Caco-2 (cell line): ENCODE data around the gene EFNA3. TPM values are rescaled to one million over a fixed set of nuclear protein-coding genes. Genes with fewer than 3 reads are reported as not detected.

Experiments
- BruUV-seq: library from RNA; stranded (reverse); fragments of 400-500 nt; replicated peaks from 2 replicates; lab custom pipeline; 2021; lab: Mats Ljungman, UMichigan
- CTCF ChIA-PET: fragments of 300-600 bp; sonication (Branson Sonifier 250); formaldehyde crosslinking; loops from one replicate; lab custom pipeline; 2022; ENCODE audit warnings: antibody characterized with exemption; lab: Charles Lee
- POLR2A ChIA-PET: fragments of 300-600 bp; sonication (Branson Sonifier 250); formaldehyde crosslinking; loops from one replicate; lab custom pipeline; 2022; ENCODE audit warnings: antibody characterized with exemption; lab: Charles Lee
- DNase-seq, 2 experiments: peaks; one replicate each; pipeline versions ENCODE4 v3.0.0 to v3.0.0-alpha.2; 2020 to 2022
- H3K27me3 ChIP-seq: replicated peaks from 2 replicates; pipeline ENCODE4 v1.6.0; 2011; ENCODE audit warnings: low read length; ENCODE audit not compliant: control insufficient read depth, insufficient read depth
- H3K36me3 ChIP-seq: 2 replicates; pipeline ENCODE4 v1.5.1; 2011; ENCODE audit warnings: low read length; ENCODE audit not compliant: control insufficient read depth, insufficient read depth
- H3K4me1 ChIP-seq: fragments of 250-450 bp; sonication (Bioruptor Pico); 2 replicates; pipeline ENCODE4 v1.5.1; 2020; ENCODE audit warnings: mild to moderate bottlenecking
- H3K4me3 ChIP-seq: 2 replicates; pipeline ENCODE4 v1.5.1; 2011; ENCODE audit warnings: low read depth, mild to moderate bottlenecking, control low read depth, low read length
- H3K9me3 ChIP-seq: fragments of 250-450 bp; sonication (Bioruptor Pico); 2 replicates; pipeline ENCODE4 v1.5.1; 2020; ENCODE audit warnings: mild to moderate bottlenecking, moderate library complexity
- H3K27ac Mint-ChIP-seq: one replicate; pipeline ENCODE4 v1.8.0; 2022; ENCODE audit warnings: mixed read lengths; ENCODE audit not compliant: unreplicated experiment
- H3K27me3 Mint-ChIP-seq: one replicate; pipeline ENCODE4 v1.8.0; 2022; ENCODE audit warnings: mixed read lengths; ENCODE audit not compliant: insufficient read depth, unreplicated experiment
- H3K36me3 Mint-ChIP-seq: one replicate; pipeline ENCODE4 v1.8.0; 2022; ENCODE audit warnings: mild to moderate bottlenecking, mixed read lengths; ENCODE audit not compliant: insufficient read depth, unreplicated experiment
- H3K4me1 Mint-ChIP-seq: one replicate; pipeline ENCODE4 v1.8.0; 2022; ENCODE audit warnings: low read depth, mixed read lengths; ENCODE audit not compliant: unreplicated experiment
- H3K4me3 Mint-ChIP-seq: one replicate; pipeline ENCODE4 v1.8.0; 2022; ENCODE audit warnings: mild to moderate bottlenecking, moderate library complexity, mixed read lengths; ENCODE audit not compliant: unreplicated experiment
- H3K9me3 Mint-ChIP-seq: one replicate; pipeline ENCODE4 v1.8.0; 2022; ENCODE audit warnings: mixed read lengths; ENCODE audit not compliant: unreplicated experiment
- intact Hi-C: fragments of 100-400 bp; cut with micrococcal nuclease; formaldehyde crosslinking; loops from one replicate; pipeline ENCODE4 v1.10.0; 2022; ENCODE audit not compliant: unreplicated experiment
- total RNA-seq: library from RNA; stranded (reverse); gene quantifications from 2 replicates; pipeline ENCODE4 v1.2.3, GENCODE V29; 2022
- TF ChIP-seq, protein P1 (sequence below), 2 experiments: fragments of 200-600 bp in 1 of 2; IDR thresholded peaks; 1 replicate in 1 of 2; 2 replicates in 1 of 2; pipeline versions ENCODE4 v1.5.1 to v1.8.0; 2011 to 2022; ENCODE audit warnings: antibody characterized with exemption in 1 of 2, control low read depth in 1 of 2, inconsistent platforms in 1 of 2, low read depth in 1 of 2, low read length in 1 of 2, mild to moderate bottlenecking in 1 of 2, moderate library complexity in 1 of 2; ENCODE audit not compliant: insufficient read depth in 1 of 2, severe bottlenecking in 1 of 2, unreplicated experiment in 1 of 2

Gene EFNA3
- total RNA-seq, 1 experiment from 2014 or later: 3.5 TPM

DNA sequence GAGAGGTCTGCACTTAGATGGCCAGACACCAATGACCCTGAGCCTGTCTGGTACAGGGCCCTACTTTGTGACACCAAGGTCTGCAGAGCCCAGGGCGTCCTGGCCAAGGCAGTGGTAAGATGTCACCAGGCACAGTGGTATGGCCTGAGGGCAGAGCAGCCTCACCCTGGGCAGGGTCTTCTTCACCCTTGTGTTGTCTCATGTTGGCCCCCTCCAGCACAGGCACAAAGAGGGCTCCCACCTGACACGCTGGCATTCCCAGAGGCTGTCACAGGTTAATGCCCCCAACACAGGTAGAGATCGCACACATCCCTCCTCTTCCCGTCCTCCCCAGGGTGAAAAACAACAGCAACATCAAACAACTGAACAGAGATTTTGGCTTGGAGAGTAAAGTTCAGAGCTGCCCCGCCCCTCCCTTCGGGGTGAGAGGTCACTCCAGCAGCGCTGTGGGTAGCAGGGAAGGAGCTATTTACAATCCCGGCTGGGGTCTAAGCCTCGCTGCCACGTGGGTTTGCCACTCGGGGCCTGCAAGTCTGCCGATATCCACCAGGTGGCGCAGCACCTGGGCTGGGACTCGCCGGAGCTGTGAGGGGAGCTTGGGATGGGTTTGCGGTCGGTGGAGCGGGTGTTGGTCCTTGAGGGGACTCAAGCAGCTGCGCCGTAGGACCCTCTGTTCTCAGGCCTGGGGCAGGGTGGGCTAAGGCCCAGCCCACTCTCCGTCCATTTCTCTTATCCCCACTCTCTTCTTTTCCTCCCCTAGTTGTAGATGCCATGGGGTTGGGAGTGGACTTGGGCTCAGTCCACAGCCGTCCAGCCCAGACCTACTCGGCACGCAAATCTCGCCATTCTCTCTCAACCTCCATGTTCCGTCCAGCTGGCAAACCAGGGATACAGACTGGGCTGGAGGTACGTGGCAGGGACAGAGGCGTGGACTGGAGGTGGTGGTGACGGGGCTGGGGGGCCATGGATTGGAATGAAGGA, 12.7 kb downstream of the EFNA3 start:
- Histone ChIP-seq H3K27me3 (no peaks in the 10 kb centered on the region), H3K9me3 (no peaks in the 10 kb centered on the region), H3K4me3 (no peak overlapping the region), H3K4me1 (peaks cover 8% of the 10 kb centered on the region), H3K36me3 (no peaks in the 10 kb centered on the region)
- DNase-seq: peak; percentile 85 to 91
- H3K4me3 Mint-ChIP-seq: peak overlapping the region; percentile 47
- no peak overlapping the region for H3K27ac Mint-ChIP-seq
- H3K36me3 Mint-ChIP-seq: no peaks in the 10 kb centered on the region
- TF ChIP-seq, protein P1, sequence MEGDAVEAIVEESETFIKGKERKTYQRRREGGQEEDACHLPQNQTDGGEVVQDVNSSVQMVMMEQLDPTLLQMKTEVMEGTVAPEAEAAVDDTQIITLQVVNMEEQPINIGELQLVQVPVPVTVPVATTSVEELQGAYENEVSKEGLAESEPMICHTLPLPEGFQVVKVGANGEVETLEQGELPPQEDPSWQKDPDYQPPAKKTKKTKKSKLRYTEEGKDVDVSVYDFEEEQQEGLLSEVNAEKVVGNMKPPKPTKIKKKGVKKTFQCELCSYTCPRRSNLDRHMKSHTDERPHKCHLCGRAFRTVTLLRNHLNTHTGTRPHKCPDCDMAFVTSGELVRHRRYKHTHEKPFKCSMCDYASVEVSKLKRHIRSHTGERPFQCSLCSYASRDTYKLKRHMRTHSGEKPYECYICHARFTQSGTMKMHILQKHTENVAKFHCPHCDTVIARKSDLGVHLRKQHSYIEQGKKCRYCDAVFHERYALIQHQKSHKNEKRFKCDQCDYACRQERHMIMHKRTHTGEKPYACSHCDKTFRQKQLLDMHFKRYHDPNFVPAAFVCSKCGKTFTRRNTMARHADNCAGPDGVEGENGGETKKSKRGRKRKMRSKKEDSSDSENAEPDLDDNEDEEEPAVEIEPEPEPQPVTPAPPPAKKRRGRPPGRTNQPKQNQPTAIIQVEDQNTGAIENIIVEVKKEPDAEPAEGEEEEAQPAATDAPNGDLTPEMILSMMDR (IDR thresholded peaks at IDR 0.05; ENCODE audit: insufficient read depth in 1 of 2, low read depth in 1 of 2, low read length in 1 of 2, severe bottlenecking in 1 of 2, unreplicated experiment in 1 of 2): peak; percentile 95 to 96
- no TSS peak for BruUV-seq
- ChIA-PET CTCF (interaction anchor here (0.5 to 4.9 kb wide), 28 partner anchors 9 to 155 kb away, joined by 3 to 147 read pairs (median 4); partner anchors contain the start of genes DPM3, EFNA3, KRTCAP2 and PMVK), POLR2A (interaction anchor here (0.6 to 1.2 kb wide), 4 partner anchors 44 to 82 kb away, joined by 3 to 7 read pairs (median 5); partner anchors contain the start of genes KRTCAP2 and SLC50A1)
- H3K9me3 Mint-ChIP-seq: no peaks in the 10 kb centered on the region
- H3K27me3 Mint-ChIP-seq: no peaks in the 10 kb centered on the region
- intact Hi-C loops: no loop called here
- peaks cover 6% of the 10 kb centered on the region for H3K4me1 Mint-ChIP-seq

DNA sequence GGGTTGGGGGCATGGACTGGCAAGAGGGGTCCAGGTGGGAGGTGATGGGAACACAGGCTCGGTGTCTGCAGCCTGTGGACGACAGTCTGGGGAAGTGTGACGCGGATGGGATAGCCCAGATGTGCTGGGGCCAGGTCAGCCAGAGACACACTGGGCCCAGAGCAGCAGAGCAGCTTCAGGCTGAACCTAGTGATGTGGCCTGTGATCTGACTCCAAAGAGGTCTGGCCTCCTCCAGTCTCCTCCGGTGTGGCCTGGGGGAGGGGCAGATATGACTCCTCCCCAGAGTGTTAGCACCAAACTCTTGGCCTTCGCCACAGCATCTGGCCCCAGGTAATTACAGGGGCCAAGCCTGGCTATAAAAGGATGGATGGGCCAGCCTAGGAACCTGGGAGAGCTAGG, 13.5 kb downstream of the EFNA3 start:
- no peaks in the 10 kb centered on the region for H3K27me3 Mint-ChIP-seq
- TF ChIP-seq, protein P1 (IDR thresholded peaks at IDR 0.05; ENCODE audit: insufficient read depth in 1 of 2, low read depth in 1 of 2, low read length in 1 of 2, severe bottlenecking in 1 of 2, unreplicated experiment in 1 of 2): no peak
- POLR2A ChIA-PET: interaction anchor here (0.6 to 1.2 kb wide), 3 partner anchors 75 to 81 kb away, joined by 3 to 7 read pairs (median 6); partner anchors contain the start of gene KRTCAP2

DNA sequence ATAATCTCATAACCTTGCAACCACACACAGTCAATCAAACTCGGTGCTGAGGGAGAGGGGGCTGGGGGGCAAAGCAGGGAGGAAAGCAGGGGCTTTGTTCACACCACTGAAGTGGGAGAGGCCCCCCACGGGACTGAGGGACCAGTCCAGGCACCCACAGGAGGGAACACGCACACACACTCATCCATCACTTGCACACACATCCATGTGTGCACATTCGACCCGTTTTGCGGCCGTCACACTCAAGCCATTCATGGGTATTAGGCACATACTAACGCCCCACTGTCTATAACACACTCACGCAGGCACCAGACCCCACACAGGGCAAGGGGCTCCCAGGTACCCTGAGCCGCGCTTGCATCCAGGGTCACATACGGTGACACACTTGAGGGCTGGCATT, 14.0 kb downstream of the EFNA3 start:
- TF ChIP-seq, protein P1 (IDR thresholded peaks at IDR 0.05; ENCODE audit: insufficient read depth in 1 of 2, low read depth in 1 of 2, low read length in 1 of 2, severe bottlenecking in 1 of 2, unreplicated experiment in 1 of 2): no peak
- Histone ChIP-seq H3K9me3 (no peaks in the 10 kb centered on the region), H3K4me1 (peaks cover 8% of the 10 kb centered on the region), H3K4me3 (no peak overlapping the region), H3K27me3 (no peaks in the 10 kb centered on the region), H3K36me3 (no peaks in the 10 kb centered on the region)
- no peaks in the 10 kb centered on the region for H3K36me3 Mint-ChIP-seq
- no peak overlapping the region for H3K27ac Mint-ChIP-seq
- ChIA-PET POLR2A (no interaction called here), CTCF (interaction anchor here (1.6 to 4.9 kb wide), 3 partner anchors 31 to 80 kb away, joined by 3 to 147 read pairs (median 45); partner anchors contain the start of genes KRTCAP2 and TRIM46)
- no peak for DNase-seq
- H3K4me3 Mint-ChIP-seq: no peak overlapping the region
- BruUV-seq: no TSS peak
- intact Hi-C loops: no loop called here
- peaks cover 6% of the 10 kb centered on the region for H3K4me1 Mint-ChIP-seq
- H3K27me3 Mint-ChIP-seq: no peaks in the 10 kb centered on the region
- no peaks in the 10 kb centered on the region for H3K9me3 Mint-ChIP-seq

More for the DNA sequence above, 13.5 kb downstream of the EFNA3 start:
- no peaks in the 10 kb centered on the region for H3K27me3 ChIP-seq
- no peaks in the 10 kb centered on the region for H3K36me3 Mint-ChIP-seq
- no peaks in the 10 kb centered on the region for H3K9me3 ChIP-seq
- no peak overlapping the region for H3K4me3 ChIP-seq
- H3K4me3 Mint-ChIP-seq: no peak overlapping the region
- H3K4me1 ChIP-seq: peaks cover 8% of the 10 kb centered on the region
- no peak for DNase-seq
- H3K36me3 ChIP-seq: no peaks in the 10 kb centered on the region
- CTCF ChIA-PET: interaction anchor here (0.5 to 4.9 kb wide), 16 partner anchors 8 to 102 kb away, joined by 3 to 147 read pairs (median 7); partner anchors contain the start of genes DPM3, EFNA3, KRTCAP2 and SLC50A1
- H3K9me3 Mint-ChIP-seq: no peaks in the 10 kb centered on the region
- intact Hi-C loops: no loop called here
- peaks cover 6% of the 10 kb centered on the region for H3K4me1 Mint-ChIP-seq
- no TSS peak for BruUV-seq
- no peak overlapping the region for H3K27ac Mint-ChIP-seq
